SK-N-SH treated with all-trans-retinoic acid at 6 μM for 48 hours (cell line): ENCODE results near the gene NPVF.

ENCODE experiments used
- ATAC-seq: fragments of 200-7000 bp; cut with Tn5 transposase; 3 replicates; pipeline ENCODE4 v1.9.1; 2020; ENCODE audit warnings: mild to moderate bottlenecking, moderate library complexity
- ARNTL ChIP-seq: fragments of 450-650 bp; formaldehyde crosslinking; IDR thresholded peaks from 2 replicates; pipeline ENCODE4 v1.5.0; 2020; ENCODE audit warnings: low read depth, mild to moderate bottlenecking, moderate library complexity, borderline replicate concordance
- BACH2 ChIP-seq: fragments of 250-450 bp; sonication (Bioruptor Pico); IDR thresholded peaks from 2 replicates; pipeline ENCODE4 v1.9.0; 2021; ENCODE audit warnings: mild to moderate bottlenecking, borderline replicate concordance
- CREB5 ChIP-seq: fragments of 250-450 bp; sonication (Bioruptor Pico); IDR thresholded peaks from 2 replicates; pipeline ENCODE4 v1.5.1; 2020; ENCODE audit warnings: low read depth, mild to moderate bottlenecking, moderate library complexity
- CSDC2 ChIP-seq: fragments of 250-450 bp; sonication (Bioruptor Pico); IDR thresholded peaks from 2 replicates; pipeline ENCODE4 v1.5.0; 2020; ENCODE audit warnings: mild to moderate bottlenecking, moderate library complexity
- CSRNP3 ChIP-seq: fragments of 250-450 bp; sonication (Bioruptor Pico); IDR thresholded peaks from 2 replicates; pipeline ENCODE4 v1.5.1; 2021; ENCODE audit warnings: mild to moderate bottlenecking, moderate library complexity
- ESRRG ChIP-seq: fragments of 250-450 bp; sonication (Bioruptor Pico); IDR thresholded peaks from 2 replicates; pipeline ENCODE4 v1.6.1; 2021; ENCODE audit warnings: mild to moderate bottlenecking
- GLIS3 ChIP-seq: fragments of 250-450 bp; sonication (Bioruptor Pico); IDR thresholded peaks from 2 replicates; pipeline ENCODE4 v1.5.0; 2020; ENCODE audit warnings: mild to moderate bottlenecking, moderate library complexity
- ISL1 ChIP-seq: fragments of 250-450 bp; sonication (Bioruptor Pico); IDR thresholded peaks from 2 replicates; pipeline ENCODE4 v2.1.2; 2022; ENCODE audit warnings: mild to moderate bottlenecking, moderate library complexity
- OSR1 ChIP-seq: fragments of 250-450 bp; sonication (Bioruptor Pico); IDR thresholded peaks from 2 replicates; pipeline ENCODE4 v1.8.0; 2022; ENCODE audit warnings: moderate library complexity, mild to moderate bottlenecking, inconsistent platforms
- PATZ1 ChIP-seq: fragments of 250-450 bp; sonication (Bioruptor Pico); IDR thresholded peaks from 2 replicates; pipeline ENCODE4 v1.8.0; 2020; ENCODE audit warnings: mild to moderate bottlenecking, moderate library complexity, borderline replicate concordance
- POU6F1 ChIP-seq: fragments of 250-450 bp; sonication (Bioruptor Pico); IDR thresholded peaks from 2 replicates; pipeline ENCODE4 v1.8.0; 2021; ENCODE audit warnings: low read depth, mild to moderate bottlenecking, moderate library complexity, borderline replicate concordance
- PPARA ChIP-seq: fragments of 250-450 bp; sonication (Bioruptor Pico); IDR thresholded peaks from 2 replicates; pipeline ENCODE4 v1.5.0; 2020; ENCODE audit warnings: mild to moderate bottlenecking, borderline replicate concordance
- RARB ChIP-seq: fragments of 250-450 bp; sonication (Bioruptor Pico); IDR thresholded peaks from 2 replicates; pipeline ENCODE4 v1.8.0; 2021; ENCODE audit warnings: mild to moderate bottlenecking, moderate library complexity
- SNAI2 ChIP-seq: fragments of 250-450 bp; sonication (Bioruptor Pico); IDR thresholded peaks from 2 replicates; pipeline ENCODE4 v1.5.0; 2020; ENCODE audit warnings: mild to moderate bottlenecking, moderate library complexity
- TCF4 ChIP-seq: fragments of 250-450 bp; sonication (Bioruptor Pico); IDR thresholded peaks from 2 replicates; pipeline ENCODE4 v1.8.0; 2021; ENCODE audit warnings: mild to moderate bottlenecking, moderate library complexity, borderline replicate concordance
- TOX ChIP-seq: fragments of 250-450 bp; sonication (Bioruptor Pico); IDR thresholded peaks from 2 replicates; pipeline ENCODE4 v1.8.0; 2021; ENCODE audit warnings: mild to moderate bottlenecking, moderate library complexity, borderline replicate concordance
- TSHZ2 ChIP-seq: fragments of 250-450 bp; sonication (Bioruptor Pico); IDR thresholded peaks from 2 replicates; pipeline ENCODE4 v1.5.0; 2020; ENCODE audit warnings: mild to moderate bottlenecking, moderate library complexity
- ZC3H10 ChIP-seq: fragments of 250-450 bp; sonication (Bioruptor Pico); IDR thresholded peaks from 2 replicates; pipeline ENCODE4 v1.5.1; 2021; ENCODE audit warnings: mild to moderate bottlenecking, moderate library complexity
- ZFP3 ChIP-seq: fragments of 250-450 bp; sonication (Bioruptor Pico); IDR thresholded peaks from 2 replicates; pipeline ENCODE4 v1.5.0; 2020; ENCODE audit warnings: mild to moderate bottlenecking, moderate library complexity
- ZFP30 ChIP-seq: fragments of 450-650 bp; formaldehyde crosslinking; IDR thresholded peaks from 2 replicates; pipeline ENCODE4 v1.5.0; 2022; ENCODE audit warnings: mild to moderate bottlenecking, moderate library complexity
- ZNF565 ChIP-seq: fragments of 450-650 bp; formaldehyde crosslinking; conservative IDR thresholded peaks from 2 replicates; pipeline ENCODE4 v1.5.0; 2020; ENCODE audit warnings: low read depth, mild to moderate bottlenecking, moderate library complexity
- ZNF70 ChIP-seq: fragments of 450-650 bp; formaldehyde crosslinking; IDR thresholded peaks from 2 replicates; pipeline ENCODE4 v1.5.0; 2020; ENCODE audit warnings: mild to moderate bottlenecking, moderate library complexity
- ZNF8 ChIP-seq: fragments of 450-650 bp; formaldehyde crosslinking; IDR thresholded peaks from 2 replicates; pipeline ENCODE4 v1.5.0; 2020; ENCODE audit warnings: mild to moderate bottlenecking, moderate library complexity

Gene NPVF

GRCh38 chr7:25254604-25255003, 26.3 kb upstream of the NPVF start:
- ATAC-seq = no peak
- TF ChIP-seq ZNF8 (CRISPR knock-in tag) (no peak), TCF4 (no peak), OSR1 (CRISPR knock-in tag) (no peak), CSRNP3 (CRISPR knock-in tag) (no peak), ESRRG (no peak), SNAI2 (no peak), CREB5 (CRISPR knock-in tag) (no peak), ZFP30 (CRISPR knock-in tag) (no peak), PATZ1 (CRISPR knock-in tag) (no peak), ARNTL (CRISPR knock-in tag) (no peak), ZNF70 (no peak), BACH2 (CRISPR knock-in tag) (no peak), POU6F1 (CRISPR knock-in tag) (no peak), TOX (CRISPR knock-in tag) (no peak), ZC3H10 (CRISPR knock-in tag) (no peak), ZNF565 (CRISPR knock-in tag) (no peak), ISL1 (CRISPR knock-in tag) (no peak), RARB (no peak), PPARA (CRISPR knock-in tag) (no peak)

GRCh38 chr7:25253714-25254113, 25.4 kb upstream of the NPVF start:
- TF ChIP-seq ZNF565 (CRISPR knock-in tag) (no peak), ZFP3 (no peak), ZFP30 (CRISPR knock-in tag) (no peak), BACH2 (CRISPR knock-in tag) (no peak), ISL1 (CRISPR knock-in tag) (no peak), TOX (CRISPR knock-in tag) (no peak), CREB5 (CRISPR knock-in tag) (no peak), TCF4 (no peak), CSRNP3 (CRISPR knock-in tag) (no peak), PATZ1 (CRISPR knock-in tag) (no peak), TSHZ2 (no peak), ESRRG (no peak), PPARA (CRISPR knock-in tag) (no peak), GLIS3 (no peak), CSDC2 (CRISPR knock-in tag) (no peak), OSR1 (CRISPR knock-in tag) (no peak), ARNTL (CRISPR knock-in tag) (no peak), POU6F1 (CRISPR knock-in tag) (no peak), ZNF70 (no peak), RARB (no peak)
- no peak for ATAC-seq
